Astrocyte of the spinal cord (primary cell): ENCODE measurements around the gene ETV3L.
"Not testable (repeated sequence)": the region's sequence is repeated elsewhere in the genome, so short reads cannot be mapped to it uniquely, and the experiment has no call there.

Source experiments
- DNase-seq: peaks from one replicate; pipeline ENCODE4 v3.0.0; 2011; ENCODE audit warnings: low read depth, low spot score
- H3K4me3 ChIP-seq: 2 replicates; pipeline ENCODE4 v1.5.1; 2011; ENCODE audit warnings: low read depth, mild to moderate bottlenecking, low read length, moderate library complexity
- in situ Hi-C: cut with HindIII; loops from 2 replicates; pipeline ENCODE4 v1.10.0; 2017; ENCODE audit warnings: low sequenced_read_pairs
- TF ChIP-seq, protein P1 (sequence below): IDR thresholded peaks from 2 replicates; pipeline ENCODE4 v1.5.1; 2012; ENCODE audit warnings: low read depth, mild to moderate bottlenecking, low read length, inconsistent platforms

The ETV3L gene

DNA sequence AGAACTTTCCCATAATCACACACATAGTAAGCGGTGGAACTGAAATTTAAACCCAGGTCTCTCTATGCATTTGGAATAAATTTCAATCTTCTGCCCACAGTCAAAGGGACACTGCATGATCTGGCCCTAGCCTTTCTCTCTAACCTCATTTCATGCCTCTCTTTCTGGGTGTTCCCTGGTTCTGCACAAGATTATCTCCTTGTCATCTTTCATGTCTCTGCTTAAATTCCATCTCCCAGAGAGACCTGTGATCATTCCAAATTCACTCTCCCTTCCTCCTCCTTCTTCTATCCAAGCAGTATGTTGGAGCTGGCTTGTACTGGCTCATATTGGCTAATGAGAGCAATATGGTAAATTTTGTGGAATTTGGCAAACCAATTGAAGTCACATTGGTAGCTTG lies 22.2 kb downstream of the ETV3L start:
- TF ChIP-seq, protein P1, sequence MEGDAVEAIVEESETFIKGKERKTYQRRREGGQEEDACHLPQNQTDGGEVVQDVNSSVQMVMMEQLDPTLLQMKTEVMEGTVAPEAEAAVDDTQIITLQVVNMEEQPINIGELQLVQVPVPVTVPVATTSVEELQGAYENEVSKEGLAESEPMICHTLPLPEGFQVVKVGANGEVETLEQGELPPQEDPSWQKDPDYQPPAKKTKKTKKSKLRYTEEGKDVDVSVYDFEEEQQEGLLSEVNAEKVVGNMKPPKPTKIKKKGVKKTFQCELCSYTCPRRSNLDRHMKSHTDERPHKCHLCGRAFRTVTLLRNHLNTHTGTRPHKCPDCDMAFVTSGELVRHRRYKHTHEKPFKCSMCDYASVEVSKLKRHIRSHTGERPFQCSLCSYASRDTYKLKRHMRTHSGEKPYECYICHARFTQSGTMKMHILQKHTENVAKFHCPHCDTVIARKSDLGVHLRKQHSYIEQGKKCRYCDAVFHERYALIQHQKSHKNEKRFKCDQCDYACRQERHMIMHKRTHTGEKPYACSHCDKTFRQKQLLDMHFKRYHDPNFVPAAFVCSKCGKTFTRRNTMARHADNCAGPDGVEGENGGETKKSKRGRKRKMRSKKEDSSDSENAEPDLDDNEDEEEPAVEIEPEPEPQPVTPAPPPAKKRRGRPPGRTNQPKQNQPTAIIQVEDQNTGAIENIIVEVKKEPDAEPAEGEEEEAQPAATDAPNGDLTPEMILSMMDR, result no peak
- in situ Hi-C loops, result no loop called here

DNA sequence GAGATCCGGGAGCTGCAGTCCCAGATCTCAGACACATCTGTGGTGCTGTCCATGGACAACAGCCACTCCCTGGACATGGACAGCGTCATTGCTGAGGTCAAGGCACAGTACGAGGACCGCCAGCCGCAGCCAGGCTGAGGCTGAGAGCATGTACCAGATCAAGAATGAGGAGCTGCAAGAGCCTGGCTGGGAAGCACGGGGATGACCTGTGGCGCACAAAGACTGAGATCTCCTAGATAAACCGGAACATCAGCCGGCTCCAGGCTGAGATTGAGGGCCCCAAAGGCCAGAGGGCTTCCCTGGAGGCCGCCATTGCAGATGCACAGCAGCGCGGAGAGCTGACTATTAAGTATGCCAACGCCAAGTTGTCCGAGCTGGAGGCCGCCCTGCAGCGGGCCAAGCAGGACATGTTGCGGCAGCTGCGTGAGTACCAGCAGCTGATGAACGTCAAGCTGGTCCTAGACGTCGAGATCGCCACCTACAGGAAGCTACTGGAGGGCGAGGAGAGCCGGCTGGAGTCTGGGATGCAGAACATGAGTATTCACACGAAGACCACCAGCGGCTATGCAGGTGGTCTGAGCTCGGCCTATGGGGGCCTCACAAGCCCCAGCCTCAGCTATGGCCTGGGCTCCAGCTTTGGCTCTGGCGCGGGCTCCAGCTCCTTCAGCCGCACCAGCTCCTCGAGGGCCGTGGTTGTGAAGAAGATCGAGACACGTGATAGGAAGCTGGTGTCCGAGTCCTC lies 25.5 kb downstream of the ETV3L start:
- DNase-seq, result peak; percentile 44
- in situ Hi-C loops, result no loop called here
- H3K4me3 ChIP-seq, result no peak overlapping the region
- TF ChIP-seq, protein P1, result peak; percentile 73

More for the DNA sequence above, 22.2 kb downstream of the ETV3L start:
- no peak for DNase-seq
- no peak overlapping the region for H3K4me3 ChIP-seq

DNA sequence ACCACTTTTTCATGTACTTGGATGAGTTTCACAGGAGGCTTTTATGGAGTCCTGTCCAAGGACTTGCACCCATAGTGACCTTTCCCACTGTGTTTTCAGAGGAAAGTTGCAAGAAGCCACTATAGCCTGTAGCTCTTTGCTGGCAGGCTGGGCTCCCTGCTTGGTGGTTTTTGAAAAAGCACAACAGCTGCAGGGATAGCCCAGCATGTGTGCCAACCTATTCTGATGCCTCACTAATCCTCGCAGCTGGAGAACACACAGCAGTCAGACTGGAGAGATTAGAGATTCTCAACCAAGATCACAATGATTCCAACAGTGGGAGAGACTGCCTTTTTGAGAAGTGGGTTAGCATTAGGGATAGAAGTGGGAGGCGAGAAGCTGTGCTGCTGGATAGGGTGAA lies 30.0 kb downstream of the ETV3L start:
- TF ChIP-seq, protein P1, result no peak
- no peak overlapping the region for H3K4me3 ChIP-seq
- DNase-seq, result no peak
- in situ Hi-C loops, result no loop called here

DNA sequence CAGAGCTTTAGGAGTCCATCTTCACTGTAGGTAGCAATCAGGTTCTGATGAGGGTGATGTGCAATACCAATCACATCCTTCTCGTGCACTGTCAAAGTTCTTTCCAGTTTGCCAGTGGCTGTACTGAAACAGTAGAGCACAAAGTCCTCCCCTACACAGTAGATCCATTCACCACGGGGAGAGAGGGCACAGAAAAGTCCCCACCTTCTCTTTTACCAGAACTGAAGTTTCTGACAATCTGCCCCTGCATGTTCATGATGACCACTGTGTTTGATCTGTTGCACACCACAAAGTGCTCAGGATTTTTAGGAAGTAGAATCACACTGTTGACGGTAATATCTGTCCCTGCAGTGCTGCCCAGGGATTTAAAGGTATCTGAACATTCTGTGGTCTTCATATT lies 40.4 kb downstream of the ETV3L start:
- DNase-seq, H3K4me3 ChIP-seq, in situ Hi-C loops: not testable (repeated sequence)

DNA sequence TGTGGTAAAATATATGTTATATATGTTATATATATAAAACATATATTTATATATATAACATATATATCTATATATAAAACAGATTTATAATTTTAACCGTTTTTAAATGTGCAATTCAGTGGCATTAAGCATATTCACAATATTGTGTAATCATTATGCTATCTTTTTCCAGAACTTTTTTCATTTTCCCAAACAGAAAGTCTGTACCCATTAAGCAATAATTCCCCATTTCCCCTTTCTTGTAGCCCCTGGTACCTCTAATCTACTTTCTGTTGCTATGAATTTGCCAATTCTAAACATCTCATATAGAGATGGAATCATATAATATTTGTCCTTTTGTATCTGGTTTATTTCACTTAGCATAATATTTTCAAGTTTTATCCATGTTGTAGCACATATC lies 43.3 kb downstream of the ETV3L start:
- in situ Hi-C loops, result no loop called here
- no peak for DNase-seq
- TF ChIP-seq, protein P1, result no peak
- no peak overlapping the region for H3K4me3 ChIP-seq

DNA sequence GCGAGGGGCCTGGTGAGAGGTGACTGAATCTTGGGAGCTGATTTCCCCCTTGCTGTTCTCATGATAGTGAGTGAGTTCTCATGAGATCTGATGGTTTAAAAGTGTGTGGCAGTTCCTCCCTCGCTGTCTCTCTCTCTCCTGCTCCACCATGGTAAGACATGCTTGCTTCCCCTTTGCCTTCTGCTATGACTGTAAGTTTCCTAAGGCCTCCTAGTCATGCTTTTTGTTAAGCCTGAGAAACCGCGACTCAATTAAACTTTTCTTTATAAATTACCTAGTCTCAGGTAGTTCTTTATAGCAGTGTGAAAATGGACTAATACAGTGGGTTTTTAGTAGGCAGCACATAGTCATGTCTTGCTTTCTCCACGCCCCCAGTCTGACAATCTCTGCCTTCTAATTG lies 43.9 kb downstream of the ETV3L start:
- H3K4me3 ChIP-seq, in situ Hi-C loops, DNase-seq: not testable (repeated sequence)

DNA sequence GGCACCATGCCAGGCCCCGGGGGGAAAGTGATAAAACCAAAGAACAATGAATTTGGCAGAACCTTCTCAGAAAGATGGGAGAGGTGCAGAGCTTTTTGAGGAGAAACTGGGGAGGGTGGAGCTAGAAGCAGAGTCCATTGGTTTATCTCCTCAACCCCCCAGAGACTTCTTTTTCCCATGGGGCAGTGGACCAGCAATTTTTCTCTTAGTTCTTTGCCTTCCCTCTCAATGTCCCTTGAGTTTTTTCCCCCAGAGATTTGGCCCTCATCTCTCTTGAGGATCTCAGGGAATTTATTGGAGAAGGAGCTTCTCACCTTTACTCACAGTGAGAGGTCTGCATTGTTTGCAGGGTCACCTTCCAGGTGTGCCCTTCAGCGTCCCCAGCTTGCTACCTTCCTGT lies 48.8 kb downstream of the ETV3L start:
- in situ Hi-C loops, result no loop called here
- no peak for DNase-seq
- TF ChIP-seq, protein P1, result no peak

DNA sequence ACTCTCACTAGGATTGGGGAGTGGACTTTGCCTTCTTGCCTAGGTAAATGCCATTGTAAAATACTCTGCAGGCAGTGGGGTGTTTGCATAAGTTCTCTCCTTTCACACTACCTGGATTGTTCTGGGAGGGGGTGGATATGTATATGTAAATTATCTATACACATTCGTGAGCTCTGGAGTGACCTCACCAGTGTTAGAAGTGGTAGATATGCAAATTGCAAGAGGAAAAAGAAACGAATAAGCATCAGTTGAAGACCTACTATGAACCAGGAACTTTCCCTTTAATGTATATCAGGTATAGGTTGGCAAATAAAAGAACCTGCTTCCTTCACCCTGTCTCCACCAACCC lies 52.6 kb downstream of the ETV3L start:
- in situ Hi-C loops, result no loop called here
- TF ChIP-seq, protein P1, result no peak
- no peak overlapping the region for H3K4me3 ChIP-seq
- no peak for DNase-seq

More for the DNA sequence above, 48.8 kb downstream of the ETV3L start:
- H3K4me3 ChIP-seq, result no peak overlapping the region
